ENCODE results near the gene HOXB2. TPM values are rescaled to one million over a fixed set of nuclear protein-coding genes. Genes with fewer than 3 reads are reported as not detected.
"Not testable (repeated sequence)": the region's sequence is repeated elsewhere in the genome, so short reads cannot be mapped to it uniquely, and the experiment has no call there.

HOXB2 gene
- total and polyA plus RNA-seq, 2 donors, result 3.0 to 11.1 TPM

DNA sequence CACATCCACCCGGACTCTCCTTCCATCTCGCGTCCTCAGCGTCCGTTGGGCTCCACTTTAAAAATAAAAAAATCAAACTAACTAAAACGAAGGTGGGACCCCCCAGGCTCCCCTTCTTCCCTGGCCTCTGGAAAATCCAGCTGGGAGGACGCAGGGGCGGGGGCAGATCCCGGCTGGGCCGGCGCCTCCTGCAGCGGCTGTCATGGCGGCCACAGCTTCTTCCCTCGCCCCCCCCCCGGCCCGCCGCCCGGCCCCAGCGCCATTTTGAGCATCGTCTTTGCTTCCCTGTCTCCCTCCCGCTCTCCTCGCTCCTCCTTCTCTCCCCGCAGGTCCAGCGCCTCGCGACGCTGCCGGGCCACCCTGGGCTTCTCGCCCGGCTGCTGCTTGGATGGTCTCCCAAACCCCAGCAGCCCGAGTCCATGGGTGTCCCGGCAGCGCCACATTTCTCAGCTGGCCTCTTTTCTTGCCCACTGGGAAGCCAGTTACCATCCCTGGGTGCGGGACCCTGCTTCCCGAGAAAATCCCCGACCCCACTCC lies 3.3 kb downstream of the HOXB2 start:
- peaks cover 4 to 47% of the 10 kb centered on the region in 2 donors for H3K4me1 ChIP-seq (ENCODE audit: control insufficient read depth in 2 of 2, insufficient read depth in 2 of 2, low read length in 2 of 2)
- 4% methylated on average over 35 of the region's 36 CpGs for WGBS
- H3K4me3 ChIP-seq (ENCODE audit: low read length in 2 of 2), result peak overlapping the region; percentile 60 to 75
- H3K36me3 ChIP-seq (ENCODE audit: control insufficient read depth in 2 of 2, insufficient read depth in 2 of 2, low read length in 1 of 2), result no peaks in the 10 kb centered on the region
- peaks cover 20 to 61% of the 10 kb centered on the region in 2 donors for H3K27me3 ChIP-seq (ENCODE audit: control insufficient read depth in 2 of 2, insufficient read depth in 1 of 2, low read length in 1 of 2)
- DNase-seq (ENCODE audit: low read depth in 6 of 9, low spot score in 9 of 9), result peak in 4 of 9 donors; percentile 28 to 71 (median 47)
- no peaks in the 10 kb centered on the region for H3K9me3 ChIP-seq (ENCODE audit: control insufficient read depth in 2 of 2, insufficient read depth in 1 of 2, low read length in 1 of 2)
- peak overlapping the region; percentile 67 to 76 for H3K27ac ChIP-seq (ENCODE audit: low read depth in 1 of 2, low read length in 1 of 2)

DNA sequence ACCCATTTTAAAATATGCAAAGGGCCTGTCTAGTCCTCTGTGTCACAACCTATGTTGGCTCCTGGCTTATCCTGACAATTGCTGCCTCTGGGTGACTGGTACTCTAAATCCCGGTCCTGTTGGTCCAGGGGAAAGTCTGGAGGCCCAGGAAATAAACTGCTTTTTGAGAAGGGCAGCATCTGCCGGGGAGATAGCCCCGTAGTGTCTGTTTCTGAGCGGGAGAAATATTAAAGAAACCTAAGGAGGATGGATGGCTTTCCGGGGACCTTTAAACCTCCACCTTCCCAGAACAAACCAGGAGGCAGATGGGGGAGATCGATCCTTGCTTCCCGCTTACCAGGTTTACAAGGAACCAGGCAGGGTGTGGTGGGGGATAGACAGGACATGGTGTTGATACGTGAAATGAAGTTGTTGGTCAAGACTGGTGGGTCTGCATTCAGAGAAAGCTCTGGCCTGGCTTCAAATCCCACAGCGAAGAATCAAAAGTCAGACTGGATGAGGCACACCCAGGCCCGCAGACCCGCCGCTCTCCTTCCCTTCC lies 3.8 kb downstream of the HOXB2 start:
- H3K27ac ChIP-seq (ENCODE audit: low read depth in 1 of 2, low read length in 1 of 2), result peak overlapping the region; percentile 55 to 76
- 48% methylated on average over 12 of the region's 12 CpGs for WGBS
- peaks cover 20 to 58% of the 10 kb centered on the region in 2 donors for H3K27me3 ChIP-seq (ENCODE audit: control insufficient read depth in 2 of 2, insufficient read depth in 1 of 2, low read length in 1 of 2)
- H3K9me3 ChIP-seq (ENCODE audit: control insufficient read depth in 2 of 2, insufficient read depth in 1 of 2, low read length in 1 of 2), result no peaks in the 10 kb centered on the region
- H3K4me1 ChIP-seq (ENCODE audit: control insufficient read depth in 2 of 2, insufficient read depth in 2 of 2, low read length in 2 of 2), result peaks cover 4 to 42% of the 10 kb centered on the region in 2 donors
- no peak for DNase-seq (ENCODE audit: low read depth in 6 of 9, low spot score in 9 of 9)
- H3K4me3 ChIP-seq (ENCODE audit: low read length in 2 of 2), result peak overlapping the region; percentile 60 to 75
- H3K36me3 ChIP-seq (ENCODE audit: control insufficient read depth in 2 of 2, insufficient read depth in 2 of 2, low read length in 1 of 2), result no peaks in the 10 kb centered on the region

DNA sequence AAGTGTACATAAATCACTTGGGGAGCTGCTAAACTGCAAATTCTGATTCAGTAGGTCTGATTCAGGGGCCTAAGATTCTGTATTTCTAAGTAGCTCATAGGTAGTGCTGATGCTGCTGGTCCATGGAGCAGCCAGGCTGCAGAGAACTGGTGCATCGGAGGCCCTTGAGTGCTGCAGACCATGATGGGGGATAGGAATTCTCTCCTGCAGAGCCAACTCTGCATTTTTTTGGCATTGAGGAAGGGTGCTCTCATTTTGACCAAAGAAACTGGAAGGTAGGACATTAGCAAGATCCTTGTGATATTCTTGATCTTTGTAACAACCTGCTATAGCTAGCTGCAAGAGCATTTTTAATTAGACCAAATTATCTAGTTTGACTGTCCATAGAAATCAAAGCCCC lies 4.7 kb downstream of the HOXB2 start:
- H3K27me3 ChIP-seq (ENCODE audit: control insufficient read depth in 2 of 2, insufficient read depth in 1 of 2, low read length in 1 of 2), result peaks cover 16 to 54% of the 10 kb centered on the region in 2 donors
- H3K4me1 ChIP-seq (ENCODE audit: control insufficient read depth in 2 of 2, insufficient read depth in 2 of 2, low read length in 2 of 2), result peaks cover 4 to 34% of the 10 kb centered on the region in 2 donors
- H3K36me3 ChIP-seq (ENCODE audit: control insufficient read depth in 2 of 2, insufficient read depth in 2 of 2, low read length in 1 of 2), result no peaks in the 10 kb centered on the region
- H3K4me3 ChIP-seq (ENCODE audit: low read length in 2 of 2), result no peak overlapping the region
- WGBS, result 95% methylated on average over 1 of the region's 1 CpG
- DNase-seq (ENCODE audit: low read depth in 6 of 9, low spot score in 9 of 9), result no peak
- H3K9me3 ChIP-seq (ENCODE audit: control insufficient read depth in 2 of 2, insufficient read depth in 1 of 2, low read length in 1 of 2), result no peaks in the 10 kb centered on the region
- no peak overlapping the region for H3K27ac ChIP-seq (ENCODE audit: low read depth in 1 of 2, low read length in 1 of 2)

DNA sequence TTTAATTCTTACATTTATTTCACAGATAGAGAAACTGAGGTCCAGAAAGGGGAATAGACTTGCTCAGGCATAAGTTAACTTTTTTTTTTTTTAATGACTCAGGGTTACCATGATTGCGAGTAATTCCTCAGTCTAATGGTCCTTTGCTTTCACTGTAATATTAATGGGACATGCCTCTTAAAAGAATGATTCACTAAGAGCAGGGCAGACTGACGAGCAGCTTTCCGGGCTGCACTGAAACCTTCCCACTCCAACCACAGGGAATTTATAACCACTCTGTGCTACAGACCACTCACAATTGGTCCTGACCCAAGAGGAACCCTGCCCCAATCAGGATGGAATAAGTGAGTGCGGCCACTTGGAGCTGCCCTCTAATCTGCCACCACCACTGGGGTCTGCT lies 5.7 kb downstream of the HOXB2 start:
- peaks cover 0 to 25% of the 10 kb centered on the region in 2 donors for H3K4me1 ChIP-seq (ENCODE audit: control insufficient read depth in 2 of 2, insufficient read depth in 2 of 2, low read length in 2 of 2)
- peaks cover 9 to 44% of the 10 kb centered on the region in 2 donors for H3K27me3 ChIP-seq (ENCODE audit: control insufficient read depth in 2 of 2, insufficient read depth in 1 of 2, low read length in 1 of 2)
- WGBS, result 97% methylated on average over 4 of the region's 4 CpGs
- no peaks in the 10 kb centered on the region for H3K36me3 ChIP-seq (ENCODE audit: control insufficient read depth in 2 of 2, insufficient read depth in 2 of 2, low read length in 1 of 2)
- no peak for DNase-seq (ENCODE audit: low read depth in 6 of 9, low spot score in 9 of 9)
- H3K9me3 ChIP-seq (ENCODE audit: control insufficient read depth in 2 of 2, insufficient read depth in 1 of 2, low read length in 1 of 2), result no peaks in the 10 kb centered on the region
- no peak overlapping the region for H3K27ac ChIP-seq (ENCODE audit: low read depth in 1 of 2, low read length in 1 of 2)
- no peak overlapping the region for H3K4me3 ChIP-seq (ENCODE audit: low read length in 2 of 2)

DNA sequence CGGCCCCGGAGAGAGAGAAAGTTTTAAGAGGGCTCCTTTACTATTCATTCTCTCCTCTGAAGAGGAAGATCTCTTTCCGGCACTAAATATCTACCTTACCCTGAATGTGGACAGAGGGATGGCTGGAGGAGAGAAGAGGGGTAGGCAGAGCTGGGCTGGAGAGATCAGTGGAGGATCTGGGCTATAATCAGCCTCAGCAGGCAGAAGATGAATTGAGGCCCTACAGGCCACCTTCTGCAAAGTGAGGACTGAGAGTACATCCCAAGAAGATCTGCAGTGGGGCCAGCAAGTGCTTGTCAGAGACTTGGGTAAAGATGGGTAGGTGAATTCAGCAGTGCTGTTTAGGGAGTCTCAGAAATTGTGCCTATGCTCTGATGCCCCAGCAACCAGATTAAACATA lies 7.6 kb downstream of the HOXB2 start:
- peaks cover 2 to 29% of the 10 kb centered on the region in 2 donors for H3K27me3 ChIP-seq (ENCODE audit: control insufficient read depth in 2 of 2, insufficient read depth in 1 of 2, low read length in 1 of 2)
- peaks cover 0 to 13% of the 10 kb centered on the region in 2 donors for H3K4me1 ChIP-seq (ENCODE audit: control insufficient read depth in 2 of 2, insufficient read depth in 2 of 2, low read length in 2 of 2)
- H3K4me3 ChIP-seq (ENCODE audit: low read length in 2 of 2), result no peak overlapping the region
- no peaks in the 10 kb centered on the region for H3K36me3 ChIP-seq (ENCODE audit: control insufficient read depth in 2 of 2, insufficient read depth in 2 of 2, low read length in 1 of 2)
- H3K27ac ChIP-seq (ENCODE audit: low read depth in 1 of 2, low read length in 1 of 2), result no peak overlapping the region
- 97% methylated on average over 3 of the region's 3 CpGs for WGBS
- H3K9me3 ChIP-seq (ENCODE audit: control insufficient read depth in 2 of 2, insufficient read depth in 1 of 2, low read length in 1 of 2), result no peaks in the 10 kb centered on the region
- DNase-seq (ENCODE audit: low read depth in 6 of 9, low spot score in 9 of 9), result no peak

DNA sequence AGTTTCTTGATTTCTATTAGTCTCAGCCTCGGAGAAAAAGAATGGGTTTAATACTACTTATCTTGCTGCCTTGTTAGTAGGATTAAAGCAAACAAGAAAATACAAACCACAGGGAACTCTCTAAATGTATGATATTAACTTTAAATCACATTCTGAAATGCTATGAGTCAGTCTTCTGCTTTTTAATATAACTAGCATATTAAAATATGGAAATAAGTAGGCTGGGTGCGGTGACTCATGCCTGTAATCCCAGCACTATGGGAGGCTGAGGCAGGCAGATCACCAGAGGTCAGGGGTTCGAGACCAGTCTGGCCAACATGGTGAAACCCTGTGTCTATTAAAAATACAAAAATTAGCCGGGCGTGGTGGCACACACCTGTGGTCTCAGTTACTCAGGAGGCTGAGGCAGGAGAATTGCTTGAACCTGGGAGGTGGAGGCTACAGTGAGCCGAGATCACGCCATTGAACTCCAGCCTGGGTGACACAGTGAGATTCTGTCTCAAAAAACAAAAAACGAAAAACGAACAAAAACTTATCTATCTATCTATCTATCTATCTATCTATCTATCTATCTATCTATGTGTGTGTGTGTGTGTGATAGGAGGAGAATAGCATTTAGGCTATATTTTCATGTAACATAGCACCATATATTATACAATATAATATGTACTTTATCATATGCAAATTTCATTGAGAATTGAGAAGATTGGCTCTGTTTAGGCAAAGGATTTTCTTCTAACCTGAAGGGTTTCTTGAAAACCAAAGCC lies 8.9 kb downstream of the HOXB2 start:
- H3K9me3 ChIP-seq (ENCODE audit: control insufficient read depth in 2 of 2, insufficient read depth in 1 of 2, low read length in 1 of 2); H3K36me3 ChIP-seq (ENCODE audit: control insufficient read depth in 2 of 2, insufficient read depth in 2 of 2, low read length in 1 of 2); H3K4me1 ChIP-seq (ENCODE audit: control insufficient read depth in 2 of 2, insufficient read depth in 2 of 2, low read length in 2 of 2); H3K27ac ChIP-seq (ENCODE audit: low read depth in 1 of 2, low read length in 1 of 2); H3K4me3 ChIP-seq (ENCODE audit: low read length in 2 of 2); DNase-seq (ENCODE audit: low read depth in 6 of 9, low spot score in 9 of 9): not testable (repeated sequence)
- H3K27me3 ChIP-seq (ENCODE audit: control insufficient read depth in 2 of 2, insufficient read depth in 1 of 2, low read length in 1 of 2), result peaks cover 0 to 17% of the 10 kb centered on the region in 2 donors
- WGBS, result 89% methylated on average over 9 of the region's 9 CpGs

DNA sequence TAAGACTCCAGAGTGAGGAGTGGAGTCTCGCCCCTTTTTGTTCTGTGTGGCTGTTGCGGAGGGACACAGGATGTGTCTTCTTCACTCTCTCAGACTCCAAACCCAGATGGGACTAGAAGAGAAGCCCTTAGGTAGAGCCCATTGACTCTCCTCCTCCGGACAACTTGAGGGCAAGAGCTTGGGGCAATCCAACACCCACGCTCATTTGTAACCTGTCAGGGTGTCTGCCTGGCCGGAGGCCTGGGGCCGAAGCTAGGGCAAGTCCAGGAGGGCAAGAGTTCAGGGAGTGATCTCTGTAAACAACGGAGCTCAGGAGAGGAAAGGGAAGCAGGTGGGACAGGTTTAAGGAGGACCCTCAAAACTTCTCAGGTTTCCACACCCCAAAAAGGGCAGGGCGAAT lies 12.6 kb downstream of the HOXB2 start:
- DNase-seq (ENCODE audit: low read depth in 6 of 9, low spot score in 9 of 9), result no peak
- Histone ChIP-seq H3K4me1 (ENCODE audit: control insufficient read depth in 2 of 2, insufficient read depth in 2 of 2, low read length in 2 of 2) (no peaks in the 10 kb centered on the region), H3K36me3 (ENCODE audit: control insufficient read depth in 2 of 2, insufficient read depth in 2 of 2, low read length in 1 of 2) (no peaks in the 10 kb centered on the region), H3K27me3 (ENCODE audit: control insufficient read depth in 2 of 2, insufficient read depth in 1 of 2, low read length in 1 of 2) (peaks cover 9 to 41% of the 10 kb centered on the region in 2 donors), H3K4me3 (ENCODE audit: low read length in 2 of 2) (no peak overlapping the region), H3K27ac (ENCODE audit: low read depth in 1 of 2, low read length in 1 of 2) (no peak overlapping the region), H3K9me3 (ENCODE audit: control insufficient read depth in 2 of 2, insufficient read depth in 1 of 2, low read length in 1 of 2) (no peaks in the 10 kb centered on the region)
- WGBS, result 96% methylated on average over 8 of the region's 8 CpGs

DNA sequence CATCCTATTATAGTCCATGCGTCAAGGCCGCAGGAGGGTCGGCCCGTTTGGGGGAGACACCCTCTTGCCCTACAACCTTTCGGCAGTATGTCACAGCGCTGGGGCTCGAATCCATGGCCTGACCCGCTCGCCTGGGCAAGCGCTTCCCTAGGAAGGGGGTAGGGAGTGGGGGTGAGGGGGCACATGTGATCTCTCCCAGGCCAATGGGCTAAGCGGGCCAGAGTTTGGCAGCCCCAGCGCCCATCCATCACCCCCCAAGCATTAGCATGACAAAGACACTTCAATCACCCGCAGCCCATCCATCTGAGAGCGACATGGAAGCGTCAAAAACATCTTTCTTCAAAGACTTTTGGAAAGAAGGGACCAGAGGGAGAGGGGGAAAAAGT lies 14.0 kb downstream of the HOXB2 start, which contains the start of gene HOXB1:
Gene HOXB1, minus strand, starts transcription at position 125 of the 386 bp plus-strand sequence. Its CDS starts 107 bp downstream, at position 18.
- H3K9me3 ChIP-seq (ENCODE audit: control insufficient read depth in 2 of 2, insufficient read depth in 1 of 2, low read length in 1 of 2), result no peaks in the 10 kb centered on the region
- no peaks in the 10 kb centered on the region for H3K36me3 ChIP-seq (ENCODE audit: control insufficient read depth in 2 of 2, insufficient read depth in 2 of 2, low read length in 1 of 2)
- peaks cover 21 to 55% of the 10 kb centered on the region in 2 donors for H3K27me3 ChIP-seq (ENCODE audit: control insufficient read depth in 2 of 2, insufficient read depth in 1 of 2, low read length in 1 of 2)
- peaks cover 0 to 5% of the 10 kb centered on the region in 2 donors for H3K4me1 ChIP-seq (ENCODE audit: control insufficient read depth in 2 of 2, insufficient read depth in 2 of 2, low read length in 2 of 2)
- H3K4me3 ChIP-seq (ENCODE audit: low read length in 2 of 2), result no peak within 1 kb of the TSS
- DNase-seq (ENCODE audit: low read depth in 6 of 9, low spot score in 9 of 9), result no peak
- WGBS, result 93% methylated on average over 15 of the region's 15 CpGs
- no peak within 1 kb of the TSS for H3K27ac ChIP-seq (ENCODE audit: low read depth in 1 of 2, low read length in 1 of 2)

DNA sequence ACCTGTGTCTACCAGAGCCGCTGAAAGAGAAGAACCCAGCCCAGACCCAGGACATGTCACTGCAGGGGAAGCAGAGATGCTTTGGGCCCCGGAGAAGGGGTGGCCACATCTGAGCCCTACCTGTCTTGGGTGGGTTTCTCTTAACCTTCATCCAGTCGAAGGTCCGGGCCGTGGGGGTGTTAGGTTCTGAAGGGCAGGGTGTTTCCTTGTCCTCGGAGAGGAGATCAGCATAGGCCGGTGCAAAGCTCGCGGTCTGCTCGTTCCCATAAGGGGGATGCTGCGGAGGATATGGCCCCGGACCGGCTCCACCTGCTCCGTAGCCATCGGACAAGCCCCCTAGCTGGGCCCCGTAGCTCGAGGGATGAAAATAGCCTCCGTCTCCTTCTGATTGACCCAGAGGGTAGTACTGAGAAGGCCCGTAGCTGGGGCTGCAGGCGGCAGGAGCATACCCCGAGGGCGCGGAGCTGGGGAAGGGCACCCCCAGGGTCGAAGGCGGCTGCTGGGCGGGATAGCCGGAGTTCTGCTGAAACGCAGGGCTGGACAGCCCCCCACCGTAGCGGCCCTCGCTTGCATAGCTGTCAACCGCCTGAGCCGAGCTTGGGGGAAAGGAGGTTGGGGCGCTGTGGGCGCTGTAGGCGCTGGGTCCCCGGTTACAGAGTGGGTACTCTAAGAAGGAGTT lies 14.6 kb downstream of the HOXB2 start:
- Histone ChIP-seq H3K4me3 (ENCODE audit: low read length in 2 of 2) (no peak overlapping the region), H3K36me3 (ENCODE audit: control insufficient read depth in 2 of 2, insufficient read depth in 2 of 2, low read length in 1 of 2) (no peaks in the 10 kb centered on the region), H3K4me1 (ENCODE audit: control insufficient read depth in 2 of 2, insufficient read depth in 2 of 2, low read length in 2 of 2) (peaks cover 0 to 5% of the 10 kb centered on the region in 2 donors), H3K27ac (ENCODE audit: low read depth in 1 of 2, low read length in 1 of 2) (no peak overlapping the region), H3K27me3 (ENCODE audit: control insufficient read depth in 2 of 2, insufficient read depth in 1 of 2, low read length in 1 of 2) (peaks cover 22 to 60% of the 10 kb centered on the region in 2 donors), H3K9me3 (ENCODE audit: control insufficient read depth in 2 of 2, insufficient read depth in 1 of 2, low read length in 1 of 2) (no peaks in the 10 kb centered on the region)
- whole genome bisulfite sequencing, result 96% methylated on average over 37 of the region's 37 CpGs
- DNase-seq (ENCODE audit: low read depth in 6 of 9, low spot score in 9 of 9), result no peak

Measured in thymus (tissue), 11 donors.